ENCODE measurements around the gene RAF1.

- TF ChIP-seq EZH2phosphoT487 (IDR thresholded peaks at IDR 0.05) (no peak), EZH2 (IDR thresholded peaks at IDR 0.05) (no peak)
- TF ChIP-seq, protein P1, sequence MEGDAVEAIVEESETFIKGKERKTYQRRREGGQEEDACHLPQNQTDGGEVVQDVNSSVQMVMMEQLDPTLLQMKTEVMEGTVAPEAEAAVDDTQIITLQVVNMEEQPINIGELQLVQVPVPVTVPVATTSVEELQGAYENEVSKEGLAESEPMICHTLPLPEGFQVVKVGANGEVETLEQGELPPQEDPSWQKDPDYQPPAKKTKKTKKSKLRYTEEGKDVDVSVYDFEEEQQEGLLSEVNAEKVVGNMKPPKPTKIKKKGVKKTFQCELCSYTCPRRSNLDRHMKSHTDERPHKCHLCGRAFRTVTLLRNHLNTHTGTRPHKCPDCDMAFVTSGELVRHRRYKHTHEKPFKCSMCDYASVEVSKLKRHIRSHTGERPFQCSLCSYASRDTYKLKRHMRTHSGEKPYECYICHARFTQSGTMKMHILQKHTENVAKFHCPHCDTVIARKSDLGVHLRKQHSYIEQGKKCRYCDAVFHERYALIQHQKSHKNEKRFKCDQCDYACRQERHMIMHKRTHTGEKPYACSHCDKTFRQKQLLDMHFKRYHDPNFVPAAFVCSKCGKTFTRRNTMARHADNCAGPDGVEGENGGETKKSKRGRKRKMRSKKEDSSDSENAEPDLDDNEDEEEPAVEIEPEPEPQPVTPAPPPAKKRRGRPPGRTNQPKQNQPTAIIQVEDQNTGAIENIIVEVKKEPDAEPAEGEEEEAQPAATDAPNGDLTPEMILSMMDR (IDR thresholded peaks at IDR 0.05), result no peak
Observed at GRCh38 chr3:12579456-12579855, 84.5 kb downstream of the RAF1 start.

Data from neural progenitor cell (in vitro differentiated cells).